DLD1 (cell line): ENCODE results near the gene SLC22A25.
"Not testable (repeated sequence)": the region's sequence is repeated elsewhere in the genome, so short reads cannot be mapped to it uniquely, and the experiment has no call there.

Experiments used
- in situ Hi-C: cut with HindIII; loops from 2 replicates; pipeline ENCODE4 v1.10.0; 2017; ENCODE audit warnings: low sequenced_read_pairs

The SLC22A25 gene

GRCh38 chr11:63235471-63236461 is 7.6 kb downstream of the SLC22A25 start:
- in situ Hi-C loops = not testable (repeated sequence)

- in situ Hi-C loops = no loop called here
Measured at GRCh38 chr11:63229815-63230214, 13.6 kb downstream of the SLC22A25 start.

DNA sequence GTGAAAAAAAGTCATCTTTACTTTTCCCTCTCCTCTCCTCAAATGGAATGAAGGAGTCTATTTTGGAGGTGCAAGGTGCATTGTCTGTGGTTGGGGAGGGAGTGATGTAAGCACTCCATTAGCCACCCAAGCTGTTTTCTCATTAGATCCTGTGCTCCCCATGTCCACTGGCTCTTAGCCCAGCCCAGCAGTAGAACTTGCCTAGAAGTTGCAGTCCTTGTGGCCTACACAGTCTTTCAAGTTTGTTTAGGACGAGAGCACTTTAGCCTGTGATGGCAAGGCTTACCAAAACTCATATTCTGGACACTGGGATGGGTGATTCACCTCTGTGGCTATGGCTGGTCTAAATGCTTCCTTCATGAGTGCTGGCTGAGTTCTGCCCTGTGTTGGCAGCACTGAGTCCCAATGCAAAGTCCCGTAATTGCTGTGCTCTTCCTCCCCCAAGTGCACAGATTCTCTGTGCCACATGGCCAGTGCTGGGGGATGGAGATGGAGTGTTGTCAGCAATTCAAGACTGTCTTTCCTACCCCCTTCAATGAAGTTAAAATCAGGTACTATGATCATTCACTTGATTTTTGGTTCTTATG is 15.8 kb downstream of the SLC22A25 start:
- in situ Hi-C loops = no loop called here

- in situ Hi-C loops = no loop called here
Measured at GRCh38 chr11:63226488-63227114, 16.8 kb downstream of the SLC22A25 start.

- in situ Hi-C loops = no loop called here
Measured at GRCh38 chr11:63214093-63214492, 29.3 kb downstream of the SLC22A25 start.

- in situ Hi-C loops = no loop called here
Measured at GRCh38 chr11:63212742-63213141, 30.7 kb downstream of the SLC22A25 start.

GRCh38 chr11:63210111-63210510 is 33.3 kb downstream of the SLC22A25 start:
- in situ Hi-C loops = no loop called here
